ENCODE measurements around the gene MDGA2.

Gene MDGA2

DNA sequence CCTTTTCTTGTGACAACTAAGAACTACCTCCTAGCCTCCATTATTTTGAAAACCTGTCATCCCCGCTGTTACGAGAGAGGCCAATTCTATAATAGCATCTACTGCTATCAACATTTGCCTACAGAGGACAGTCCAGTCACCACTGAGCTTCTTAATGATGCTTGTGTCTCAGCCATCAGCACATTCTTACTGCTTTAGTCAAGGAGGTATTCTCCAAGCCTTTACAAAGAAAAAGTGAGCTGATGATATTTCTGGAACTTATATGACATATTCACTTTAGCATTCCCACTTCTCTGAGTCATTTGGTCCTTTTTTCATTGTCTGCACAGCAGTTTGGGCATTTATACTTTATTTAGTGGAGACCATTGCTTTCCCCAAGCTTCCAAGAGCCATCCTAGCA is 526.1 kb downstream of the MDGA2 start:
- DNase-seq (no peak), ATAC-seq (no peak)

DNA sequence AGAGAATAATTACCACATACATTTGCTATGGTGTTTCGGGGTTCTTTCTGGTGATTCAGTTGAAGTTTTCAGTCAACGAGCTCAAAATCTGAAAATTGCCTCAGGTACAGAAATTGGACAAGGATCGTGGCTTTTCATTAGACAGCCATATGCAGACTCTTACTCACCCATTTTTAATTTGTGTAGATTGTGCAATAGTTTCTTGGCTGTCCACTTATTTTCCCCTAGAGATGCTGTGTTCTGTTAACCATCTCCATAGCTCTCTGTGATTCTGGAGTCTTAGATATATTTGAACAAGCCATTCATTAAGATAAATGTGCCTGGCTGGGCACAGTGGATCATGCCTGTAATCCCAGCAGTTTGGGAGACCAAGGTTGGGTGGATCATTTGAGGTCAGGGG is 526.7 kb downstream of the MDGA2 start:
- Mint-ChIP-seq H3K4me3 (no peak overlapping the region), H3K4me1 (no peaks in the 10 kb centered on the region), H3K27me3 (no peaks in the 10 kb centered on the region), H3K27ac (no peak overlapping the region), H3K9me3 (peaks cover 8 to 10% of the 10 kb centered on the region in 2 donors)
- no peak for ATAC-seq
- DNase-seq: no peak

More for the DNA sequence above, 526.1 kb downstream of the MDGA2 start:
- no peaks in the 10 kb centered on the region for H3K27me3 Mint-ChIP-seq
- H3K4me1 Mint-ChIP-seq: no peaks in the 10 kb centered on the region
- H3K27ac Mint-ChIP-seq: no peak overlapping the region
- H3K9me3 Mint-ChIP-seq: peaks cover 10% of the 10 kb centered on the region in 2 donors
- no peak overlapping the region for H3K4me3 Mint-ChIP-seq

DNA sequence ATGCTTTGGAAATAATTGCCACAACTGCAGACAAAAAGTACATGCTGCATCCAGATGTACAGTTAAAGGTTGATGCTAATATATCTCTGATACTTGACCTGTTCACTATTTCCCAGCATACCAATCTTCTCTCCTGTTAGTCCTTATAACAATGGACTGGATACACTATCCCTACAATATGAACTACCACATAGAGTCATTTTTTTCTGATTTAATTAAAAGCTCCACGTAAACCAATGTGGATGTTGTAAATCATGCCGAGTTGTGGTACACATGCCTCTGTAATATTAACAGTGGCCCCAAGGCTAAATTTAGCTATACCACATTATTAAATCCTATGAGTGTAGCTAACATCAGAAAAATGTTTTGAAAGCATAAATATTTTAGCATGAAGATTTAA is 554.8 kb downstream of the MDGA2 start:
- H3K27me3 Mint-ChIP-seq: no peaks in the 10 kb centered on the region
- no peaks in the 10 kb centered on the region for H3K9me3 Mint-ChIP-seq
- no peaks in the 10 kb centered on the region for H3K4me1 Mint-ChIP-seq
- ATAC-seq (no peak), DNase-seq (no peak)
- H3K27ac Mint-ChIP-seq: peak overlapping the region in 1 of 2 donors; percentile 69
- H3K4me3 Mint-ChIP-seq: no peak overlapping the region

DNA sequence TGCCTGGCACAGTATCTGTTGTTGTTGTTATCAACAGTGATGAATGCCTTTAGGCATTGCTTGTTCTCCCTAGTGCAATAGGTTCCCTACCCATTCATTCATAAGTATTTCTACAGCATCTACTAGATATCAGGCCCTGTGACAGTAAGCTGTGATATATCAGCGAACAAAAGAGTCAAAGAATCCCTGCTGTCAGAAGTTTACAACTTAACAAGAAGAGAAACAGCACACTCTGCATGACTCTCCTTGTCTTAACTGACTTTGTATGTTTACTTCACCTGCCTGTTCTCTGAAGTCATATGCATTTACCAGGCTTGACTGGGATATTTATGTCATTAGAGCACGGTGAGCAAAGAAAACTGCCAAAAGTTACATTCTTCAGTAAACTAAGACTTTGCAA is 571.6 kb downstream of the MDGA2 start:
- no peak overlapping the region for H3K4me3 Mint-ChIP-seq
- H3K27me3 Mint-ChIP-seq: no peaks in the 10 kb centered on the region
- no peaks in the 10 kb centered on the region for H3K4me1 Mint-ChIP-seq
- H3K9me3 Mint-ChIP-seq: peaks cover 0 to 22% of the 10 kb centered on the region in 2 donors
- ATAC-seq: no peak
- DNase-seq: no peak
- no peak overlapping the region for H3K27ac Mint-ChIP-seq

- H3K27ac Mint-ChIP-seq: no peak overlapping the region
- ATAC-seq: no peak
Measured at GRCh38 chr14:47102472-47102871, 572.9 kb downstream of the MDGA2 start.

DNA sequence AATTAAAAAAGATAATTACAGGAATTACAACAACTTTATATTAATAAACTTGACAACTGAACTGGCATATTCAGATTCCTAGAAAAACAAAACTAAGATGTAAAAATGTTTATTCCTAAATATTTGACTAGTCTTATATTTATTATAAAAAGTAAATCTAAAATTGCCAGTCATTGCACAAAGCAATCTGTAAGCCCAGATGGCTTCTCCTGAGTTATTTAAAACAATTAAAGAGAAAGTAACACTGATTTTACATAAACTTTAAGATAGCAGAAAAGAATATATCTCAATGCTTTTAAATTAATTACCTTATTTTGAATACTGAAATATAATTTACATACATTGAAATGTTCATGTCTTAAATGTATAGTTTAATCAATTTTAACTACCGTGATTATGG is 589.7 kb downstream of the MDGA2 start:
- Mint-ChIP-seq H3K27me3 (no peaks in the 10 kb centered on the region), H3K4me1 (no peaks in the 10 kb centered on the region), H3K9me3 (peaks cover 0 to 8% of the 10 kb centered on the region in 2 donors), H3K27ac (no peak overlapping the region), H3K4me3 (no peak overlapping the region)
- ATAC-seq: no peak
- no peak for DNase-seq

More at GRCh38 chr14:47102472-47102871, 572.9 kb downstream of the MDGA2 start:
- Mint-ChIP-seq H3K9me3 (peaks cover 0 to 18% of the 10 kb centered on the region in 2 donors), H3K27me3 (no peaks in the 10 kb centered on the region), H3K4me3 (no peak overlapping the region), H3K4me1 (no peaks in the 10 kb centered on the region)
- DNase-seq: no peak

DNA sequence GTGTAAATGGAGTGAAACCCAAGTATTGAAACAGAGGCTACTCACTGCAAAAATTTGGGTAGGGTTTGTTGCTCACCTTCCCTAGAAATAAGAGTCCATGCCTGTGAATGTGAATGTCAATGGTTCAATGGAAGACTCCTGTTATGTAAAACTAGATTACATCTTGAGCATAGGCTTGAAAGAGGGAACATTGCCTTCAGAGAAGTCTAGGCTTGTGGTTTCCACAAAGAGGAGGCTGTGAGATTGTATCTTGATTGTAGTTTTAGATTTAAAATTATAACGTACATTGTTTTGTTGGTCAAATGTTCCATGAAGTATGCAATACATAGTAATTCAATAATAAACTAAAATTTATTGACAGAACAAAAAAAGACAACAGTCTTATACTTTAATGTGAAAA is 610.1 kb downstream of the MDGA2 start:
- ATAC-seq: no peak
- Mint-ChIP-seq H3K9me3 (peaks cover 7 to 11% of the 10 kb centered on the region in 2 donors), H3K27me3 (no peaks in the 10 kb centered on the region), H3K27ac (no peak overlapping the region), H3K4me1 (no peaks in the 10 kb centered on the region), H3K4me3 (no peak overlapping the region)
- DNase-seq: no peak

DNA sequence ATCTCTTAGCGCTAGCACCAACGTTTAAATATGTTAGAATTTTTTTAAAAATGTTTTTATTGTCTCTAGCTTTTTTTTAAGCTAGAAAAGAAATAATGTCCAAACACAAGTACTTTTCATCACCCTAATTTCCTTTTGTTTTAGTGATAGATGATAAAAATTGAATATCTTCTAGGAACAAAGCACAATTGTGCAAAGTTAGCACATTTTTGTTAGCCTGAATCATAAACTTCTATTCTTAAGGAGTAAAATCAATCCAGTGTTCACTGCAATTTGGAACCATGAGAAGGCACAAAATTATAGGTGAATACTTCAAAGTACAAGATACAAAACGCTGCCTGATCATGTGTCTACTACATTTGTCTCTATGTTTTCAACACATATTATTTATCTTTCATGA is 615.4 kb downstream of the MDGA2 start:
- ATAC-seq: no peak
- Mint-ChIP-seq H3K4me1 (no peaks in the 10 kb centered on the region), H3K9me3 (peaks cover 7 to 10% of the 10 kb centered on the region in 2 donors), H3K27ac (no peak overlapping the region), H3K4me3 (no peak overlapping the region), H3K27me3 (no peaks in the 10 kb centered on the region)
- no peak for DNase-seq

DNA sequence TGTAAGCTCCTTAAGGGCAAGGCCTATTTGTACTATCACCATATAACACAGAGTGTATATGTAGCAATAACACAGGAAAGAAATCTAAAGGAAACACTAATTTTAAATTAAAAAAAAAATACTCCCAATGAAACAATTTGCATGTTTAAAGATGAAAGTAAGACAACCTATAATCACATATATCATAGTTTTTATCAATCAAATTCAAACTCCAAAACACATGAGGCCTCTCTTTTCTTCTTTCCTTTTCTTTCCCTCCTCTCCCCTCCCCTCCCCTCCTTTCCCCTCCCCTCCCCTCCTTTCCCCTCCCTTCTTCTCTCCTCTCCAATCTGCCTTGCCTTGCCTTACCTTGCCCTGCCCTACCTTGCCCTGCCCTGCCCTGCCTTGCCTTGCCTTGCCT is 618.0 kb downstream of the MDGA2 start:
- H3K27ac Mint-ChIP-seq: no peak overlapping the region
- H3K9me3 Mint-ChIP-seq: peaks cover 6 to 10% of the 10 kb centered on the region in 2 donors
- ATAC-seq: no peak
- no peaks in the 10 kb centered on the region for H3K27me3 Mint-ChIP-seq
- no peak for DNase-seq
- no peaks in the 10 kb centered on the region for H3K4me1 Mint-ChIP-seq
- H3K4me3 Mint-ChIP-seq: no peak overlapping the region

DNA sequence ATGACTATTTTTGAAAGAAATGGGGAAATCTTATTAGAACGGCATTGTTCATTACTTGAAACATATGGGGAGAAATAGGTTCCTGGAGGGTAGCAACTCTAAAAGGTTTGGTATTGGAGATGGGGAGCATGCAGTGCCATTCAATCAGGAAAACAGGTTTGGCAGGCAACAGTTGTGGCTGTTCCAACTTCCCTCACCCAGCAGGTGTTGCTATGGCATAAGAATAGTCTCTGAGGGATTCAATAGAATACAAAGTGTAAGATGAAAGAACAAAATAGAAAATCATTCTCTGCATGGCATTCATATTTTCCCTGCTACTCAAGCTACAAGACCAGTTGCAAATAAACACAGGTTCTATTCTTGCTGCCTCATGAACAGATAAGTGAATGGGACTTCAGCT is 630.6 kb downstream of the MDGA2 start:
- ATAC-seq: no peak
- Mint-ChIP-seq H3K27me3 (no peaks in the 10 kb centered on the region), H3K9me3 (peaks cover 5% of the 10 kb centered on the region in 2 donors), H3K4me3 (no peak overlapping the region), H3K27ac (no peak overlapping the region), H3K4me1 (no peaks in the 10 kb centered on the region)
- DNase-seq: no peak

- peaks cover 5% of the 10 kb centered on the region in 2 donors for H3K9me3 Mint-ChIP-seq
- ATAC-seq (no peak), DNase-seq (no peak)
- no peak overlapping the region for H3K27ac Mint-ChIP-seq
- no peaks in the 10 kb centered on the region for H3K27me3 Mint-ChIP-seq
- no peaks in the 10 kb centered on the region for H3K4me1 Mint-ChIP-seq
- H3K4me3 Mint-ChIP-seq: no peak overlapping the region
Measured at GRCh38 chr14:47040550-47040949, 634.9 kb downstream of the MDGA2 start.

- DNase-seq: no peak
- no peaks in the 10 kb centered on the region for H3K4me1 Mint-ChIP-seq
- no peak overlapping the region for H3K27ac Mint-ChIP-seq
- H3K4me3 Mint-ChIP-seq: no peak overlapping the region
- H3K27me3 Mint-ChIP-seq: no peaks in the 10 kb centered on the region
- ATAC-seq: no peak
- peaks cover 5 to 13% of the 10 kb centered on the region in 2 donors for H3K9me3 Mint-ChIP-seq
Measured at GRCh38 chr14:47039336-47039735, 636.1 kb downstream of the MDGA2 start.

GRCh38 chr14:47022721-47023120 is 652.7 kb downstream of the MDGA2 start:
- ATAC-seq: no peak
- peaks cover 0 to 12% of the 10 kb centered on the region in 2 donors for H3K9me3 Mint-ChIP-seq
- no peak overlapping the region for H3K4me3 Mint-ChIP-seq
- no peaks in the 10 kb centered on the region for H3K4me1 Mint-ChIP-seq
- no peaks in the 10 kb centered on the region for H3K27me3 Mint-ChIP-seq
- no peak overlapping the region for H3K27ac Mint-ChIP-seq
- DNase-seq: no peak

GRCh38 chr14:47020500-47020899 is 654.9 kb downstream of the MDGA2 start:
- H3K27me3 Mint-ChIP-seq: no peaks in the 10 kb centered on the region
- H3K4me1 Mint-ChIP-seq: no peaks in the 10 kb centered on the region
- peaks cover 0 to 18% of the 10 kb centered on the region in 2 donors for H3K9me3 Mint-ChIP-seq
- H3K4me3 Mint-ChIP-seq: no peak overlapping the region
- no peak for DNase-seq
- ATAC-seq: no peak
- H3K27ac Mint-ChIP-seq: no peak overlapping the region

DNA sequence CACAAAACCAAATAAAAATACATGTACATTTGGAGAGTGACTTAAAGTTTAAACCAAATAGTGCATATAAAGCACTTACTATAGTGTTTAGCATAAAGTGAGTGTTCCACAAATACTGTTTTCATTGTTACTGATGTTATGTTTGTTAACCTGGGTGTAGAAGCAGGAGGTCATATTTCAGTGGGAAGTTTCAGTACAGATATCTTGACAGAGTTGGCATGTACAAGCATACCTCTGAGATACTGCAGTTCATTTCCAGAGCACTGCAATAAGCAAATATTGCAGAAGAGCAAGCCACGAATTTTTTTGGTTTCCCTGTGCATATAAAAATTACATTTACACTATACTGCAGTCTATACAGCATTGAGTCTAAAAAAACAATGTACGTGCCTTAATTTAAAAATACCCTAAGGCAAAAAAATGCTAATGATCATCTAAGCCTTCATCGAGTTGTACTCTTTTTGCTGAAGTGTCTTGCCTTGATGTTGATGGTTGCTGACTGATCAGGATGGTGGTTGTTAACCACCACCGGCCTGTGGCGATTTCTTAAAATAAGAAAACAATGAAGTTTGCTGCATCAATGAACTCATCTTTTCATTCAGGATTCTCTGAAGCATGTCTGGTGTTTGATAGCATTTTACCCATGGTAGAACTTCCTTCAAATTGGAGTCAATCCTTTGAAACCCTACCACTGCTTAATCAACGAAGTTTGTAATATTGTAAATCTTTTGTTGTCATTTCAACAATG is 662.7 kb downstream of the MDGA2 start:
- Mint-ChIP-seq H3K9me3 (peaks cover 0 to 10% of the 10 kb centered on the region in 2 donors), H3K4me3 (no peak overlapping the region), H3K4me1 (no peaks in the 10 kb centered on the region), H3K27ac (no peak overlapping the region), H3K27me3 (no peaks in the 10 kb centered on the region)
- no peak for ATAC-seq
- DNase-seq: no peak

- H3K27ac Mint-ChIP-seq: no peak overlapping the region
- H3K27me3 Mint-ChIP-seq: no peaks in the 10 kb centered on the region
- no peak for ATAC-seq
- no peak for DNase-seq
- no peaks in the 10 kb centered on the region for H3K9me3 Mint-ChIP-seq
- no peaks in the 10 kb centered on the region for H3K4me1 Mint-ChIP-seq
- no peak overlapping the region for H3K4me3 Mint-ChIP-seq
Measured at GRCh38 chr14:47009615-47010014, 665.8 kb downstream of the MDGA2 start.

DNA sequence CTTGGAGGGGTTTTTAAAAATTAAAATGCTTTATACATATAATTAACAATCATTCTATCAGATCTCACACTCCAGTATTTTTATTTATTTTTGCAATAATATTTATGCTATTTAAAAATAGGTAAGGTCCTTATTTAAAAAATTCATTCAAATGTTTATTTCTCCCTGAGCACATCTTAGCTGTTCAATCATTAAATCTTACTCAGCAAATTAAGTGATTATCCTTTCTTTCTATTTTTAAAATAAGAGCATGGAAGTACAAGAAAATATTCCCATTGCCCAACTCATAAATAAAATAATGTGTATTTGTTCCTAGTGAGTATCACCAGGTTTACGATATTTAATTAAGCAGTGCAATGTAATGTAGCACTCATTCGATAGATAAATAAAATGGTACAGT is 666.7 kb downstream of the MDGA2 start:
- Mint-ChIP-seq H3K9me3 (no peaks in the 10 kb centered on the region), H3K4me3 (no peak overlapping the region), H3K27ac (no peak overlapping the region), H3K4me1 (no peaks in the 10 kb centered on the region), H3K27me3 (no peaks in the 10 kb centered on the region)
- DNase-seq: no peak
- no peak for ATAC-seq

All from stimulated activated naive CD8-positive, alpha-beta T cell treated with anti-CD3 and anti-CD28 coated beads, Interleukin-15, amount 100 ng/mL, for 72 hours (primary cell).